Measurements from ENCODE around the gene MAML2.
A peak's percentile ranks its signal among the peaks of the same experiment; 100 is the strongest.

The MAML2 gene

DNA sequence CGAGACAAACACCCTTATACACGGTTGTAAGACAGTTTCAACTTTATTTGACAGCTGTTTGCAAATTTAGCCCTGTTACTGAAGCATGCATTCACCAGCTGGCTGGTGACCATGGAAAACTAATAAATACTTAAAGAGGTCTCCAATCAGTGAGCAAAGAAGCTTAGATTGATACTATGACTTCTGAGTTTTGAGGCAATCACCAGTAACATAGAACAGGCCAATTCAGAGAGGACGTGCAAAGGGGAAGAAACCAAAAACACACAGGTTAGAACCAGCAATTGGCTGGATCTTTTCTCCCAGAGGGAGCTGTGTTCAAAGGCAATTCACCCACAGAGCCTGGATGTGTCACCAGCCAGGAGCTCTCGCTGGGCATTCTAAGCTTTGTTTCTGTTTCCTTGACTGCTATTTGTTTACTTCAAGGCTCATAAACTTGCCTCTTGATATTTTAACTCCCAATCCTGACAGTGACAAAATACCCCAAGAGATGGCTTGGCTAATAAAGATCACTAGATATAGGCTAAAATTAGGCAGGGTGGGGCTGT is 305.5 kb downstream of the MAML2 start:
- no peak overlapping the region for H3K4me3 ChIP-seq (ENCODE audit: low read depth, low read length)
- in situ Hi-C loops (cut with HindIII; ENCODE audit: low sequenced_read_pairs): no loop called here
- TF ChIP-seq, protein P1, sequence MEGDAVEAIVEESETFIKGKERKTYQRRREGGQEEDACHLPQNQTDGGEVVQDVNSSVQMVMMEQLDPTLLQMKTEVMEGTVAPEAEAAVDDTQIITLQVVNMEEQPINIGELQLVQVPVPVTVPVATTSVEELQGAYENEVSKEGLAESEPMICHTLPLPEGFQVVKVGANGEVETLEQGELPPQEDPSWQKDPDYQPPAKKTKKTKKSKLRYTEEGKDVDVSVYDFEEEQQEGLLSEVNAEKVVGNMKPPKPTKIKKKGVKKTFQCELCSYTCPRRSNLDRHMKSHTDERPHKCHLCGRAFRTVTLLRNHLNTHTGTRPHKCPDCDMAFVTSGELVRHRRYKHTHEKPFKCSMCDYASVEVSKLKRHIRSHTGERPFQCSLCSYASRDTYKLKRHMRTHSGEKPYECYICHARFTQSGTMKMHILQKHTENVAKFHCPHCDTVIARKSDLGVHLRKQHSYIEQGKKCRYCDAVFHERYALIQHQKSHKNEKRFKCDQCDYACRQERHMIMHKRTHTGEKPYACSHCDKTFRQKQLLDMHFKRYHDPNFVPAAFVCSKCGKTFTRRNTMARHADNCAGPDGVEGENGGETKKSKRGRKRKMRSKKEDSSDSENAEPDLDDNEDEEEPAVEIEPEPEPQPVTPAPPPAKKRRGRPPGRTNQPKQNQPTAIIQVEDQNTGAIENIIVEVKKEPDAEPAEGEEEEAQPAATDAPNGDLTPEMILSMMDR (IDR thresholded peaks at IDR 0.05; ENCODE audit: low read depth, low read length): no peak
- DNase-seq (ENCODE audit: low read depth, low spot score): peak; percentile 60

DNA sequence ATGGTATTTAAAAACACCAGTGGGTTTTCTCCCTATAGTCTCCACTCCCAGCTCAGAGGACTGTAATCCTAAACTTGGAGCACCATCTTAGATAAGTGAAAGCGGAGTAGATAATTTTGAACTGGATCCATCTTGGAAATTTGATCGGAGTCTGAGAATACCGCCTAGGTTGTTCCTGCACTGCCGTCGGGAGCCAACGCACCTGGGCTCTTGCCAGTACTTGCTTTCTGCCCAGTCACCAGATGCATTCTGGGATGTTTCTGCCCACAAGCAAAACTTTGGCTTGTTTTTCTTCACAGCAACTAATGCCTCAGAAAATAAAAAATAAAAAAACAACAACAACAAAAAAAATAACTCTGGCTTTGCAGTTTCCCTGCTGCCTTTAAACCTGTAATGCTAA is 306.1 kb downstream of the MAML2 start:
- no peak overlapping the region for H3K4me3 ChIP-seq (ENCODE audit: low read depth, low read length)
- in situ Hi-C loops (cut with HindIII; ENCODE audit: low sequenced_read_pairs): no loop called here
- TF ChIP-seq, protein P1 (IDR thresholded peaks at IDR 0.05; ENCODE audit: low read depth, low read length): no peak
- no peak for DNase-seq (ENCODE audit: low read depth, low spot score)

DNA sequence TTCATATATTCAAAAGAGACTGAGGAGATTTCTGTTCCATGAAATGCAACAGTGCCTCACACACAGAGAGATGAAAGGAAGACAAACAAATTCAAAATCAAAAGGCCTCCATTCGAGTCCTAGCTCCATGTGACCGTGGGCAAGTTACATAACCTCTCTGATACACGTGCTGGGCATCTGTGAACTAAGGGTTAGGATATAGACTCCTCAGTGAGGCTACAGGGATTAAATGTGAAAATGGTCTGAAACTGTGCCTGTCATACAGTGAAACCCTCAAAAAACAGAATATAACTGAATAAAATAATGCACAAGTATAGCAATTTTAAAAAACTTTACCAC is 307.3 kb downstream of the MAML2 start:
- in situ Hi-C loops (cut with HindIII; ENCODE audit: low sequenced_read_pairs): no loop called here
- H3K4me3 ChIP-seq (ENCODE audit: low read depth, low read length): no peak overlapping the region
- DNase-seq (ENCODE audit: low read depth, low spot score): no peak
- TF ChIP-seq, protein P1 (IDR thresholded peaks at IDR 0.05; ENCODE audit: low read depth, low read length): no peak

DNA sequence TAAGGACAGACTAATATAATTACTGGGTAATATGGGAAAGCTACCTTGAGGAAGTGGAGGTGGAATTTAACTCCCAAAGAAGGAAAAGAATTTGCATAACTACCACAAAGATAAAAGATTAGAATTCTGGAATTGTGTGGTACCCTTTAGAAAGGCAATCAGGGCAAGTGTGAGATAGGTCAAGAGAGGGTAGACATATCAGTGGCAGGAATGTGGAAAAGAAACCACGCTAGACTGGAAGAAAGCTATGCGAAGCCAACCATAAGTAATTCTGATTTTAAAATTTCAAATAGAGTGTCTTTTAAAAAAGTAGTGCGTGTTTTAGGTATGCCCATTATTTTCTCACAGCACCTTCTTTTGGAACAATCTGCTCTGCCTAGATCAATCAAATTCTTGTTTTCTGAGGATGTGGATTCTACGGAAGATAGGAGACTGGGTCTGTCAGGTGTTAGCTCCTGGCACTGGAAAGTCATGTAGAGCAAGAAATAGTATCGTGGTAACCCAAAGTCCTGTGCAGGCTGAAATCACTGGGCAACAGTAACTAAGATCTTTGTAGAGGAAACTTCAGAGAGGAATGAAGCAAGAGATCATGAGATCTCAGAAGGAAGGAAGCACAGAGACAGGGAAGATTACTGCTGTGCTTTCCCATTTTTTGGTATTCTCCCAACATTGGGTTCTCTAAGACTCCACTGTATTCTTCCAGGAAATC is 307.8 kb downstream of the MAML2 start:
- in situ Hi-C loops (cut with HindIII; ENCODE audit: low sequenced_read_pairs): no loop called here
- H3K4me3 ChIP-seq (ENCODE audit: low read depth, low read length): no peak overlapping the region
- DNase-seq (ENCODE audit: low read depth, low spot score): no peak
- TF ChIP-seq, protein P1 (IDR thresholded peaks at IDR 0.05; ENCODE audit: low read depth, low read length): no peak

DNA sequence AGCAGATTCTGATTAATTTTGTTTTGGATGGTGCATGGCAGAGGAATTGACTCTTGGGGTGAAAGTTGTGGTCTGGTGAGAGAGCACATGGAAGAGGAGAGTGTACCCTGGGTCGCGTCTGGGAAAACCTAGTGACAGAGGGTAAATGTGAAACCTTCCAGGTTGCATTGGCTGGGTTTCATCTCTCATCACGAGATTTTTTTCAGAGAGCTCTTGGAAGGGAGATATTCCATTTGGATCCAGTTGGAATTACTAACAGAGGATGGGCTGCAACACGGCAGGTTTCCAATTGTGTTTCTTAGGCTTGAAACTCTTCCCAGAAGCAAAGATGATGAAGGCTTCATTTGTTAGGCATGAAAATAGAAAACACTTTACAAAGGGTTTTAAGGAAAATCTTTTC is 309.4 kb downstream of the MAML2 start:
- no peak overlapping the region for H3K4me3 ChIP-seq (ENCODE audit: low read depth, low read length)
- TF ChIP-seq, protein P1 (IDR thresholded peaks at IDR 0.05; ENCODE audit: low read depth, low read length): no peak
- in situ Hi-C loops (cut with HindIII; ENCODE audit: low sequenced_read_pairs): no loop called here
- no peak for DNase-seq (ENCODE audit: low read depth, low spot score)

DNA sequence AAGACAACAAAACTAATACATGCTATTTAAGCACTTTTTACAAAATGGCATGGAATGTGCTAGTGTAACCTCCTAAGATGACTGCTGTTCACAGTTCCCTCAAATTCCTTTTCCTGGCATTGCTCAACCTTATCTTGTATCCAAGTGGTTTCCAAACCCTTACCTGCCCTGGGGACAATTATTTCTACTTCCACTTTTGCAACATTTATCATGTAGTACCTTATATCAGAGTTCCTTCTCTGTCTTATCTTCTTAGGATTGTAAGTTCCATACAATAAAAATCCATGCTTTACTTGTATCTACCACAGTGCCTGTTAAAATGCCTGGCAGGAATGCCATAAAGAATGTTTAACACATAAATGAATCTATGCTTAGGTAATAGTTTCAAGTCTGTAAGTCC is 309.9 kb downstream of the MAML2 start:
- in situ Hi-C loops (cut with HindIII; ENCODE audit: low sequenced_read_pairs): no loop called here
- H3K4me3 ChIP-seq (ENCODE audit: low read depth, low read length): no peak overlapping the region
- DNase-seq (ENCODE audit: low read depth, low spot score): no peak
- TF ChIP-seq, protein P1 (IDR thresholded peaks at IDR 0.05; ENCODE audit: low read depth, low read length): no peak

Measured in astrocyte of the spinal cord (primary cell).